ENCODE results near the gene GPATCH1. TPM values are rescaled to one million over a fixed set of nuclear protein-coding genes. Genes with fewer than 3 reads are reported as not detected.

GPATCH1 gene
- total and polyA plus RNA-seq, 9 of the 15 experiments (the other 6 are each of a cell fraction or from before 2014, with no cell fraction given): 3.7 to 9.7 (median 7.7) TPM

GRCh38 chr19:33100894-33101644 is 20.1 kb downstream of the GPATCH1 start (continued):
- TF ChIP-seq E4F1 (CRISPR knock-in tag; IDR thresholded peaks at IDR 0.05; ENCODE audit: borderline replicate concordance) (no peak), ZNF280A (IDR thresholded peaks at IDR 0.05; ENCODE audit: low read depth, partially characterized antibody) (no peak), HDAC2 (IDR thresholded peaks at IDR 0.05) (peak; percentile 94), TFE3 (CRISPR knock-in tag; IDR thresholded peaks at IDR 0.05) (no peak), CBFB (CRISPR knock-in tag; IDR thresholded peaks at IDR 0.05) (no peak), GTF3C2 (IDR thresholded peaks at IDR 0.05; ENCODE audit: borderline replicate concordance, extremely low read depth, insufficient read length) (no peak), MEIS2 (IDR thresholded peaks at IDR 0.05; ENCODE audit: partially characterized antibody) (peak; percentile 100), CCNT2 (IDR thresholded peaks at IDR 0.05; ENCODE audit: borderline replicate concordance, extremely low read depth, insufficient read length, low read depth, low read length) (peak; percentile 81), CAMTA2 (CRISPR knock-in tag; conservative IDR thresholded peaks at IDR 0.05) (no peak), HMBOX1 (IDR thresholded peaks at IDR 0.05) (peak; percentile 63; the same call in 1 of the 2 replicates), ETS1 (conservative IDR thresholded peaks at IDR 0.05; ENCODE audit: control insufficient read depth, low read depth, low read length) (no peak), ZBTB26 (CRISPR knock-in tag; IDR thresholded peaks at IDR 0.05) (no peak), TAF7 (tag; IDR thresholded peaks at IDR 0.05) (no peak)

Data from K562 (cell line).